DMS 273 treated with DMSO at 0.1 percent for 48 hours (cell line): Measurements from ENCODE around the gene DESI1.
"Not testable (repeated sequence)": the region's sequence is repeated elsewhere in the genome, so short reads cannot be mapped to it uniquely, and the experiment has no call there.

ENCODE experiments used
- DNase-seq: peaks from one replicate; lab custom pipeline; 2025; lab: John Stamatoyannopoulos, UW

Gene DESI1

GRCh38 chr22:41634610-41635009, 13.8 kb upstream of the DESI1 start:
- not testable (repeated sequence) for DNase-seq

GRCh38 chr22:41631615-41632014, 10.8 kb upstream of the DESI1 start:
- not testable (repeated sequence) for DNase-seq

GRCh38 chr22:41631115-41631514, 10.3 kb upstream of the DESI1 start:
- not testable (repeated sequence) for DNase-seq

- no peak for DNase-seq
Observed at GRCh38 chr22:41625577-41625976, 4.7 kb upstream of the DESI1 start.

GRCh38 chr22:41621911-41622179, 1.0 kb upstream of the DESI1 start:
- DNase-seq: no peak

GRCh38 chr22:41621099-41621910, 462 bp upstream of the DESI1 start, which contains the start of gene XRCC6:
Gene XRCC6, plus strand, starts transcription at chr22:41621295. Its CDS starts 710 bp downstream, at chr22:41622005.
- DNase-seq: peak; percentile 92

- DNase-seq: no peak
Observed at GRCh38 chr22:41619979-41620588, 759 bp downstream of the DESI1 start.

GRCh38 chr22:41613456-41613855, 7.4 kb downstream of the DESI1 start:
- no peak for DNase-seq

GRCh38 chr22:41612603-41613306, 8.1 kb downstream of the DESI1 start:
- DNase-seq: no peak

GRCh38 chr22:41608386-41608785, 12.5 kb downstream of the DESI1 start:
- DNase-seq: no peak

GRCh38 chr22:41603873-41604332, 16.9 kb downstream of the DESI1 start:
- no peak for DNase-seq

GRCh38 chr22:41600976-41601375, 19.9 kb downstream of the DESI1 start:
- no peak for DNase-seq

GRCh38 chr22:41598891-41599635, 21.8 kb downstream of the DESI1 start:
- no peak for DNase-seq

- DNase-seq: no peak
Observed at GRCh38 chr22:41598081-41598480, 22.8 kb downstream of the DESI1 start.

- no peak for DNase-seq
Observed at GRCh38 chr22:41597635-41597953, 23.2 kb downstream of the DESI1 start.

- no peak for DNase-seq
Observed at GRCh38 chr22:41596776-41597634, 23.8 kb downstream of the DESI1 start.

- no peak for DNase-seq
Observed at GRCh38 chr22:41595703-41596102, 25.1 kb downstream of the DESI1 start.

- not testable (repeated sequence) for DNase-seq
Observed at GRCh38 chr22:41593336-41593960, 27.4 kb downstream of the DESI1 start.

- DNase-seq: peak; percentile 96
Observed at GRCh38 chr22:41589391-41590241, 31.2 kb downstream of the DESI1 start, which contains the start of gene PMM1. Gene PMM1, minus strand, starts transcription at chr22:41589840. Its CDS starts 35 bp downstream, at chr22:41589805.

- DNase-seq: no peak
Observed at GRCh38 chr22:41587347-41587723, 33.5 kb downstream of the DESI1 start.
